Tibial nerve (tissue), 4 donors: ENCODE measurements around the gene BRI3. TPM values are rescaled to one million over a fixed set of nuclear protein-coding genes. Genes with fewer than 3 reads are reported as not detected.

ENCODE experiments used
- DNase-seq, 2 donors: peaks; one replicate each; pipeline ENCODE4 v3.0.0-alpha.2; 2019; ENCODE audit warnings: low spot score in 2 of 2
- H3K27ac ChIP-seq, 4 donors: fragments of 200-600 bp; sonication (generic) in 3 of 4; one replicate each; pipeline ENCODE4 v1.5.1; 2017 to 2019; ENCODE audit warnings: mild to moderate bottlenecking in 1 of 4
- H3K27me3 ChIP-seq, 2 donors: fragments of 200-600 bp; sonication (generic) in 1 of 2; one replicate each; pipeline versions ENCODE4 v1.5.1 to v1.6.0; 2017 to 2019
- H3K36me3 ChIP-seq, 3 donors: fragments of 200-600 bp; sonication (generic); one replicate each; pipeline ENCODE4 v1.5.1; 2018 to 2019
- H3K4me1 ChIP-seq, 4 donors: fragments of 200-600 bp; sonication (generic) in 3 of 4; one replicate each; pipeline ENCODE4 v1.5.1; 2017 to 2019
- H3K4me3 ChIP-seq, 4 donors: fragments of 200-600 bp; sonication (generic) in 3 of 4; one replicate each; pipeline ENCODE4 v1.5.1; 2017 to 2019; ENCODE audit warnings: mild to moderate bottlenecking in 1 of 4, moderate library complexity in 1 of 4
- H3K9me3 ChIP-seq, 4 donors: fragments of 200-600 bp; sonication (generic) in 3 of 4; one replicate each; pipeline ENCODE4 v1.5.1; 2017 to 2019
- EP300 ChIP-seq, 2 donors: sonication (generic); formaldehyde crosslinking; IDR thresholded peaks; one replicate each; pipeline ENCODE4 v1.6.1; 2017; ENCODE audit warnings: antibody characterized with exemption in 2 of 2, mild to moderate bottlenecking in 1 of 2
- POLR2A ChIP-seq, 2 donors: fragments of 450-650 bp; IDR thresholded peaks; one replicate each; pipeline ENCODE4 v1.6.1; 2017; ENCODE audit warnings: antibody characterized with exemption in 2 of 2, mild to moderate bottlenecking in 2 of 2, moderate library complexity in 2 of 2
- WGBS, 2 donors: methylation state at CpG; one replicate each; pipeline ENCODE4 v1.1.5; 2018; 5-methylcytosine and 5-hydroxymethylcytosine counted together
- total RNA-seq, 4 donors: library from RNA; depleted of rRNA; stranded (reverse); fragments of >200 nt; gene quantifications; one replicate each; pipeline ENCODE4 v1.1.0, GENCODE V29; 2016
- TF ChIP-seq, protein P1 (sequence below), 5 experiments: fragments of 200-600 bp in 3 of 5; fragments of 450-650 bp in 2 of 5; sonication (generic) in 3 of 5; IDR thresholded peaks; one replicate each; pipeline ENCODE4 v1.5.1; 2016 to 2019; ENCODE audit warnings: antibody characterized with exemption in 5 of 5, mild to moderate bottlenecking in 3 of 5, moderate library complexity in 2 of 5

Gene BRI3
- total RNA-seq, 4 donors from 2014 or later, result 33.5 to 69.0 (median 44.3) TPM

DNA sequence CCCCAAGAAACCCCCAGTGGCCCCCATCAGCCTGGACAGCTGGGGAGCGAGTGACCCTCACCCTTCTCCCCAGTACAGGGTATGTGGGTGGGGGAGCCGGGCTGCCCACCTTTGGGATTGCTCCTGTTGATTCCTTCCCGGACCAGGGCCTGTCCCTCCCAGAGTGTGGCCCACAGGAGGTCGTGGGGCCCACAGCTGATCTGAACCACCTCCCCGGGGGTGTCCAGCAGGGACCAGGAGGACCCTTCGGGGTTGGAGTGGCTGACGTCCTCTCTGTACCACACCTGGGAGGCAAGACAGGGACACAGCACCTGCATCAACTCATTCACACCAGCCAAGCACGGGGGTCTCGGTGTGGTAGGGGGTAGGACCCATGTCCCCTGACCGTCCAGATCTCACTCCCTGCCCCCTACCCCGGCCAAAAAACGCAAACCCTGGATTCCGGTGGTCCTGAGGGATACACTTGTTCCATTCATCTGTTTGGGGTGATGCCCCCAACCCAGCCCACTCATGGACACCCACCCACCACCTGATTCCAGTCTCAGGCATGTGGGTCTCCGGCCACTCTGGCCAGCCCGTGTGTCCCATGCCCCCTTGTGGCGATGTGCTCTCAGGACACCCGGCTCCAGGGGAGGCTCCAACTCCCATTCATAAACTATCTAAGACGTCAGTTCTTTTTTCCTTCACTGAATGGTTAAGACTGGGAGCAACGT is 40.4 kb upstream of the BRI3 start:
- peak in 1 of 2 donors; percentile 18 for DNase-seq
- Histone ChIP-seq H3K36me3 (peaks cover 0 to 94% (median 11%) of the 10 kb centered on the region in 3 donors), H3K27ac (peak overlapping the region in 2 of 4 donors; percentile 43 to 59), H3K4me1 (peaks cover 0 to 7% (median 0%) of the 10 kb centered on the region in 4 donors), H3K27me3 (no peaks in the 10 kb centered on the region), H3K4me3 (no peak overlapping the region), H3K9me3 (no peaks in the 10 kb centered on the region)
- WGBS, 2 donors, result 45 to 56% methylated on average over 13 to 19 of the region's 19 CpGs
- TF ChIP-seq, protein P1, sequence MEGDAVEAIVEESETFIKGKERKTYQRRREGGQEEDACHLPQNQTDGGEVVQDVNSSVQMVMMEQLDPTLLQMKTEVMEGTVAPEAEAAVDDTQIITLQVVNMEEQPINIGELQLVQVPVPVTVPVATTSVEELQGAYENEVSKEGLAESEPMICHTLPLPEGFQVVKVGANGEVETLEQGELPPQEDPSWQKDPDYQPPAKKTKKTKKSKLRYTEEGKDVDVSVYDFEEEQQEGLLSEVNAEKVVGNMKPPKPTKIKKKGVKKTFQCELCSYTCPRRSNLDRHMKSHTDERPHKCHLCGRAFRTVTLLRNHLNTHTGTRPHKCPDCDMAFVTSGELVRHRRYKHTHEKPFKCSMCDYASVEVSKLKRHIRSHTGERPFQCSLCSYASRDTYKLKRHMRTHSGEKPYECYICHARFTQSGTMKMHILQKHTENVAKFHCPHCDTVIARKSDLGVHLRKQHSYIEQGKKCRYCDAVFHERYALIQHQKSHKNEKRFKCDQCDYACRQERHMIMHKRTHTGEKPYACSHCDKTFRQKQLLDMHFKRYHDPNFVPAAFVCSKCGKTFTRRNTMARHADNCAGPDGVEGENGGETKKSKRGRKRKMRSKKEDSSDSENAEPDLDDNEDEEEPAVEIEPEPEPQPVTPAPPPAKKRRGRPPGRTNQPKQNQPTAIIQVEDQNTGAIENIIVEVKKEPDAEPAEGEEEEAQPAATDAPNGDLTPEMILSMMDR (IDR thresholded peaks at IDR 0.05), result peak; percentile 54 to 62 (median 57)
- TF ChIP-seq POLR2A (IDR thresholded peaks at IDR 0.05), result no peak

DNA sequence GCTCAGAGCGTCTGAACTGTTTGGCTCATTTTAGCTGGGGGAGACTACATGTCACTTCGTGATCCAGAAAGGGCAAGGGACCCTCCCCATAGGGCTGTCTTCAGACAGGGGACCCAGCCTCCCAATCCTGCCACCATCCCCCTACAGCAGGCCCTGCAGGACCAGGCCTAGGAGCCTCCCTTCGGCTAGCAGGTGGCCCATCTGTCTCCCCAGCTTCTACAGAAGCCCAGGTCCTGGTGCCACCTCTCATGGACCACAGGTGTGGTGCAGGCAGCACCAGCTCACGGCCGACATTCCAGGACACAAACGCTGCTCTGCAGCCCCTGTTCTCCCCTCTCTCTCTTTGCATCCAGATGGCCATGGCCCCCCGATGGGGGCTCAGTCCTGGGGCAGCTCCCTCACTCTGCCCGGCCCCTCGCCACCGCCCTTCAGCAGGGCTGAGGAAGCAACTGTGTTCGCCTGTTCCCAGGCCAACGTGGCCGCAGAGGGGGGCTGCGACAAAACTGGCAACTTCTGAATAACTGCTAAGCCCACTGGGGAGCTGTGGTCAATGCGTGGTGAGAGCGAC is 39.7 kb upstream of the BRI3 start:
- WGBS, 2 donors, result 76 to 83% methylated on average over 14 to 16 of the region's 16 CpGs
- Histone ChIP-seq H3K9me3 (no peaks in the 10 kb centered on the region), H3K27me3 (no peaks in the 10 kb centered on the region), H3K4me1 (peaks cover 0 to 7% (median 0%) of the 10 kb centered on the region in 4 donors), H3K4me3 (no peak overlapping the region), H3K27ac (peak overlapping the region in 2 of 4 donors; percentile 43 to 59), H3K36me3 (peaks cover 0 to 91% (median 11%) of the 10 kb centered on the region in 3 donors)
- TF ChIP-seq, protein P1 (IDR thresholded peaks at IDR 0.05), result no peak
- TF ChIP-seq POLR2A (IDR thresholded peaks at IDR 0.05) (no peak), EP300 (IDR thresholded peaks at IDR 0.05) (no peak)
- DNase-seq, result no peak

DNA sequence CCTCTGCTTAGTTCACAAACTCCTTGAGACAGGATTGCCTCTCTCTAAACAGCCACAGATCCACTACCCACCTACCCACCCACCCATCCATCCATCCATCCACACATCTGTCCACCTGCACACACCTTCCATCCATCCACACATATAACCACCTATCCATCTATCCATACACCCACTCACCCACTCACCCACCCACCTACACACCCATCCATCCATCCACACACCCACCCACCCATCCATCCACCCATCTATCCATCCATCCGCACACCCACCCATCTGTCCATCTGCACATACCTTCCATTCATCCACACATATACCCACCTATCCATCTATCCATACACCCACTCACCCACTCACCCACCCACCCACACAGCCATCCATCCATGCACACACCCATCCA is 39.1 kb upstream of the BRI3 start:
- Histone ChIP-seq H3K27ac (no peak overlapping the region), H3K36me3 (peaks cover 0 to 90% (median 11%) of the 10 kb centered on the region in 3 donors), H3K4me3 (no peak overlapping the region), H3K27me3 (no peaks in the 10 kb centered on the region), H3K4me1 (peaks cover 0 to 7% (median 0%) of the 10 kb centered on the region in 4 donors), H3K9me3 (no peaks in the 10 kb centered on the region)
- 91 to 95% methylated on average over 1 of the region's 1 CpG for WGBS, 2 donors
- no peak for TF ChIP-seq POLR2A (IDR thresholded peaks at IDR 0.05)
- TF ChIP-seq, protein P1 (IDR thresholded peaks at IDR 0.05), result no peak
- TF ChIP-seq EP300 (IDR thresholded peaks at IDR 0.05), result no peak
- DNase-seq, result no peak

DNA sequence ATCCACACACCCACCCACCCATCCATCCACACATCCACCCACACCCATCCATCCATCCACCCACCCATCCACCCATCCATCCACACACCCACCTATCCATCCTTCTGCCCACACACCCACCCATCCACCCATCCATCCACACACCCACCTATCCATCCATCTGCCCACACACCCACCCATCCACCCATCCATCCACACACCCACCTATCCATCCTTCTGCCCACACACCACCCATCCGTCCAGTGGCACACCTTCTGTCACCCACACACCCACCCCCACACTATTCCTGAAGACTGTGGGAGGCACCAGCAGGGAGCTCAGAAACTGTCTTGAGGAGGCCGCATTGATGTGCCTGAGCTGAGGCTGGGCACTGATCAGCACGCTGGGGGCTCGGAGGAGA is 38.6 kb upstream of the BRI3 start:
- no peak for DNase-seq
- WGBS, 2 donors, result 85 to 86% methylated on average over 2 to 4 of the region's 4 CpGs
- H3K27me3 ChIP-seq, result no peaks in the 10 kb centered on the region
- TF ChIP-seq, protein P1 (IDR thresholded peaks at IDR 0.05), result no peak
- TF ChIP-seq EP300 (IDR thresholded peaks at IDR 0.05), result no peak
- TF ChIP-seq POLR2A (IDR thresholded peaks at IDR 0.05), result no peak
- H3K4me3 ChIP-seq, result no peak overlapping the region
- H3K4me1 ChIP-seq, result peaks cover 0 to 7% (median 0%) of the 10 kb centered on the region in 4 donors
- peak overlapping the region in 1 of 4 donors; percentile 79 for H3K27ac ChIP-seq
- no peaks in the 10 kb centered on the region for H3K9me3 ChIP-seq
- H3K36me3 ChIP-seq, result peaks cover 0 to 90% (median 8%) of the 10 kb centered on the region in 3 donors

DNA sequence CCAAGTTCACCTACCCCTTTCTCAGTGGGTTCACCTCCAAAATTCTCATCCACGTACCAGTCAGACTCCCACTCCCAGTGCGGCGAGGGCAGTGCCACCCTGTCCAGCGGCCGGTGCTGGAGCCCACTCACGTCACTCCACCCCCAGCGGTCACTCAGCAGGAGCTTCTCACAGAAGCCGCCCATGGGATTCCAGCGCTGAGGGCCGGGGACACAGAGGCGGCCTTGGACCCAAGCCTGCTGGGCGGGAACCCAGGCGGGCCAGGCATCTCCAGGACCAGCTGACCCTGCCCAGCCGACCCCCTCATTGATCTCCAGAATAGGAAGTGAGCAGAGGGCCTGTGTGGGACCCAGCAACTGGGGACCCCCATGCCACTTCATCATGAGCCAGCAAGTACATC is 36.6 kb upstream of the BRI3 start:
- no peak for DNase-seq
- Histone ChIP-seq H3K27me3 (no peaks in the 10 kb centered on the region), H3K27ac (peak overlapping the region in 2 of 4 donors; percentile 67 to 79), H3K36me3 (peaks cover 0 to 77% (median 0%) of the 10 kb centered on the region in 3 donors), H3K4me1 (peaks cover 0 to 18% (median 0%) of the 10 kb centered on the region in 4 donors), H3K9me3 (no peaks in the 10 kb centered on the region), H3K4me3 (peak overlapping the region in 1 of 4 donors; percentile 26)
- TF ChIP-seq, protein P1 (IDR thresholded peaks at IDR 0.05), result no peak
- TF ChIP-seq EP300 (IDR thresholded peaks at IDR 0.05), result peak in 1 of 2 donors; percentile 23
- WGBS, 2 donors, result 56 to 82% methylated on average over 9 to 14 of the region's 14 CpGs
